ENCODE results near the gene KCTD16. TPM values are rescaled to one million over a fixed set of nuclear protein-coding genes. Genes with fewer than 3 reads are reported as not detected.

The KCTD16 gene
- total RNA-seq, 4 donors from 2014 or later, result 0.13 to 2.5 (median 1.5) TPM

- Histone ChIP-seq H3K9me3 (no peaks in the 10 kb centered on the region), H3K36me3 (no peaks in the 10 kb centered on the region), H3K4me1 (no peaks in the 10 kb centered on the region), H3K27ac (no peak overlapping the region), H3K27me3 (no peaks in the 10 kb centered on the region), H3K4me3 (replicated peaks in 1 of 3) (no peak overlapping the region)
- DNase-seq, result no peak
- no peak for TF ChIP-seq POLR2A (IDR thresholded peaks at IDR 0.05)
- TF ChIP-seq, protein P1, sequence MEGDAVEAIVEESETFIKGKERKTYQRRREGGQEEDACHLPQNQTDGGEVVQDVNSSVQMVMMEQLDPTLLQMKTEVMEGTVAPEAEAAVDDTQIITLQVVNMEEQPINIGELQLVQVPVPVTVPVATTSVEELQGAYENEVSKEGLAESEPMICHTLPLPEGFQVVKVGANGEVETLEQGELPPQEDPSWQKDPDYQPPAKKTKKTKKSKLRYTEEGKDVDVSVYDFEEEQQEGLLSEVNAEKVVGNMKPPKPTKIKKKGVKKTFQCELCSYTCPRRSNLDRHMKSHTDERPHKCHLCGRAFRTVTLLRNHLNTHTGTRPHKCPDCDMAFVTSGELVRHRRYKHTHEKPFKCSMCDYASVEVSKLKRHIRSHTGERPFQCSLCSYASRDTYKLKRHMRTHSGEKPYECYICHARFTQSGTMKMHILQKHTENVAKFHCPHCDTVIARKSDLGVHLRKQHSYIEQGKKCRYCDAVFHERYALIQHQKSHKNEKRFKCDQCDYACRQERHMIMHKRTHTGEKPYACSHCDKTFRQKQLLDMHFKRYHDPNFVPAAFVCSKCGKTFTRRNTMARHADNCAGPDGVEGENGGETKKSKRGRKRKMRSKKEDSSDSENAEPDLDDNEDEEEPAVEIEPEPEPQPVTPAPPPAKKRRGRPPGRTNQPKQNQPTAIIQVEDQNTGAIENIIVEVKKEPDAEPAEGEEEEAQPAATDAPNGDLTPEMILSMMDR (IDR thresholded peaks at IDR 0.05), result no peak
- 78 to 79% methylated on average over 4 of the region's 4 CpGs for WGBS, 2 donors
- intact Hi-C loops (cut with DNase I), result no loop called here
These were observed 44.0 kb upstream of the KCTD16 start for GRCh38 chr5:144126707-144127106.

DNA sequence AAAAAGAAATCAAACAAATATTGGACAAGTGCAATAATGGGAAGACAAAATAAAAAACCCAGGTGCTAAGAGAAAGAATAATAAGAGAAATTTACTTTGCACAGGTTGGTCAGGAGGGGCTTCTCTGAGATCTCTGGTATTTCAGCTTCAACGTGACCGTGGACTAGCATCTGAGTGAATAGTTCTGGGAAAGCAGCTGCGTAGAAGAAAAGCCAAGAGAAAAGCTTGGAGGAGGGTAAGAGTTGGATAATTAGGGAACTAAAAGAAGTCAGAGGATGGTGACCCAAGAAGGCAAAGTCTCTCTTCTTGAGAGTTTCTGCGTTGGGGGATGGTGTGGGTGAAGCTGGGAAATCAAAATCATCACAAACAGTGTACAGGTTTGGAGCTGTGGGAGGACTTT is 41.8 kb upstream of the KCTD16 start:
- Histone ChIP-seq H3K4me1 (no peaks in the 10 kb centered on the region), H3K27me3 (no peaks in the 10 kb centered on the region), H3K9me3 (no peaks in the 10 kb centered on the region), H3K27ac (no peak overlapping the region), H3K4me3 (replicated peaks in 1 of 3) (no peak overlapping the region), H3K36me3 (no peaks in the 10 kb centered on the region)
- DNase-seq, result no peak
- WGBS, 2 donors, result 88 to 95% methylated on average over 4 of the region's 4 CpGs
- no peak for TF ChIP-seq POLR2A (IDR thresholded peaks at IDR 0.05)
- TF ChIP-seq, protein P1 (IDR thresholded peaks at IDR 0.05), result no peak
- intact Hi-C loops (cut with DNase I), result no loop called here

DNA sequence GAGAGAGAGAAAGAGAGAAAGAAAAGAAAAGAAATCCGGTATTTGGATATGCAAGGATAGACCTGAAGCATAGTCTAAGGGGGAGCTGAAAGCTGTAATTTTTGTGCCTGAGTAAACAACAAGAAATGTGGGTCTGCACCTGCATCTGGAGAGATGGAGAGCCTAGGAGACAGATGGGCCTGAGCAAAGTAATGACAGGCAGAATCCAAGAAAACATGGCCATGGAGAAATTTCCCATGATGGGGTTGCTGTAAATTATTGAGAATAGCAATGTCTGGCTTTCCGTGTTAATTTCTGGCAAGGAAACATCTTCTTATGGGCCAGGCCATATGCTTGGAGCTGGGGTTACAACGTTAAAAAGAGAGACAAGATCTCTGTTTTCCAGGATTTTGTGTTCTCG is 40.4 kb upstream of the KCTD16 start:
- no peak overlapping the region for H3K27ac ChIP-seq
- H3K36me3 ChIP-seq, result no peaks in the 10 kb centered on the region
- 91 to 92% methylated on average over 4 of the region's 4 CpGs for WGBS, 2 donors
- no peak for TF ChIP-seq POLR2A (IDR thresholded peaks at IDR 0.05)
- TF ChIP-seq, protein P1 (IDR thresholded peaks at IDR 0.05), result no peak
- DNase-seq, result no peak
- no peaks in the 10 kb centered on the region for H3K4me1 ChIP-seq
- H3K4me3 ChIP-seq (replicated peaks in 1 of 3), result no peak overlapping the region
- no peaks in the 10 kb centered on the region for H3K27me3 ChIP-seq
- no peaks in the 10 kb centered on the region for H3K9me3 ChIP-seq
- intact Hi-C loops (cut with DNase I), result no loop called here

DNA sequence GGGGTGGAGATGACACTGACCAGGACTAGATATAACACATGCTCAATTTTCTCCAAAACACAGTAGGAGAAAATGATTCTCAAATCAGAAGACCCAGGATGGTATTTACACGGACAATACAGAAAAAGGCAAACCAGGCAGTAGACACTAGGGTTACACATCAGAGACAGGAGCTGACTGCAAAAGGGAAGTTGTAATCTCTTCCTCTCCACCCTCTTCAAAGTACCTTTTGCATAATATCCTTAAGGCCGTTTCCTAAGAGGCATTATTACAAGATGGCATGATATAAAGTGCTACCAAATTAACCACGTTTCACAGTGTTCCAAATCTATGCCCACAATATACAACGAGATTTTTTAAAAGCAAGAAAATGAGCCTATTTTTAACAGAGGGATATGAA is 39.4 kb upstream of the KCTD16 start:
- TF ChIP-seq, protein P1 (IDR thresholded peaks at IDR 0.05), result no peak
- TF ChIP-seq POLR2A (IDR thresholded peaks at IDR 0.05), result no peak
- intact Hi-C loops (cut with DNase I), result no loop called here
- no peaks in the 10 kb centered on the region for H3K4me1 ChIP-seq
- no peaks in the 10 kb centered on the region for H3K9me3 ChIP-seq
- no peaks in the 10 kb centered on the region for H3K36me3 ChIP-seq
- H3K4me3 ChIP-seq (replicated peaks in 1 of 3), result no peak overlapping the region
- 83 to 89% methylated on average over 4 of the region's 4 CpGs for WGBS, 2 donors
- no peak overlapping the region for H3K27ac ChIP-seq
- no peaks in the 10 kb centered on the region for H3K27me3 ChIP-seq
- DNase-seq, result no peak

DNA sequence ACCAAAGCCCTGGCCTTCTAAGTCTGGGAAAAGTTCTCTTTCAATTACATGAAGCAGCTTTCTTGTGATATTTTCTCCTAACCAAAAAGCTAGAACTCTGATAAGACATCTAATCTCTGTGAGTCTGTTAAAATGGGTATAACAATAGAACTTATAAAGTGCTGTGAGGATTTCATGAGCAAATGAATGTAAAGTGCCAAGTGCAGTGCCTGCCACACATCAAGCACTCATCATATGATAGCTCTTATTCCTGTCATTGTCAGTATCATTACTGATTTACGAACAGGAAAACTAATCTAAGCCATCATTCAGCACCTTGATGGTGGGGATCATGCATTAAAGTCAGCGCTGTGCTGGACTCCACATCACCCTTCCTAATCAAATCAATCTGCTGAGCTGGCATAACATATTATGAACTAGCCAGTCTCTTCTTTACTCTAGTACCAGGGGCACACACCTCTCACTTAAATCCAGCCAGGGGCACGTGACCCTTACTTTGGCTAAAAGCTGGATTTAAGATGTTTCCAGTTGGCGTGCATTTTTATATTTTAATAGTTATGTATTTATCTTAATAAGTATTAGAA is 37.5 kb upstream of the KCTD16 start:
- no peak for TF ChIP-seq POLR2A (IDR thresholded peaks at IDR 0.05)
- TF ChIP-seq, protein P1 (IDR thresholded peaks at IDR 0.05), result no peak
- H3K4me1 ChIP-seq, result no peaks in the 10 kb centered on the region
- no peaks in the 10 kb centered on the region for H3K36me3 ChIP-seq
- H3K27me3 ChIP-seq, result no peaks in the 10 kb centered on the region
- no peak overlapping the region for H3K4me3 ChIP-seq (replicated peaks in 1 of 3)
- H3K9me3 ChIP-seq, result no peaks in the 10 kb centered on the region
- intact Hi-C loops (cut with DNase I), result no loop called here
- no peak overlapping the region for H3K27ac ChIP-seq
- no peak for DNase-seq
- WGBS, 2 donors, result 96 to 99% methylated on average over 4 of the region's 4 CpGs
